Measurements from ENCODE around the gene DAZL. TPM values are rescaled to one million over a fixed set of nuclear protein-coding genes. Genes with fewer than 3 reads are reported as not detected.

The DAZL gene
- total RNA-seq, 1 donor from 2014 or later = not detected

- H3K36me3 Mint-ChIP-seq (ENCODE audit: unreplicated experiment) = no peaks in the 10 kb centered on the region
- H3K9me3 Mint-ChIP-seq (ENCODE audit: unreplicated experiment) = peaks cover 8% of the 10 kb centered on the region
- no peaks in the 10 kb centered on the region for H3K4me1 Mint-ChIP-seq (ENCODE audit: unreplicated experiment)
- H3K27me3 Mint-ChIP-seq (ENCODE audit: unreplicated experiment) = peaks cover 75% of the 10 kb centered on the region
- no peak overlapping the region for H3K27ac Mint-ChIP-seq (ENCODE audit: unreplicated experiment)
- H3K4me3 Mint-ChIP-seq (ENCODE audit: unreplicated experiment) = no peak overlapping the region
- TF ChIP-seq CTCF (IDR thresholded peaks at IDR 0.05) = no peak
- DNase-seq (ENCODE audit: extremely low spot score, unreplicated experiment) = no peak
These were observed 36.7 kb downstream of the DAZL start for GRCh38 chr3:16568532-16568931.

GRCh38 chr3:16568115-16568514, 37.1 kb downstream of the DAZL start:
- DNase-seq (ENCODE audit: extremely low spot score, unreplicated experiment) = no peak
- Mint-ChIP-seq H3K4me1 (ENCODE audit: unreplicated experiment) (no peaks in the 10 kb centered on the region), H3K9me3 (ENCODE audit: unreplicated experiment) (peaks cover 11% of the 10 kb centered on the region), H3K36me3 (ENCODE audit: unreplicated experiment) (no peaks in the 10 kb centered on the region), H3K27me3 (ENCODE audit: unreplicated experiment) (peaks cover 70% of the 10 kb centered on the region), H3K4me3 (ENCODE audit: unreplicated experiment) (no peak overlapping the region), H3K27ac (ENCODE audit: unreplicated experiment) (no peak overlapping the region)
- no peak for TF ChIP-seq CTCF (IDR thresholded peaks at IDR 0.05)

- TF ChIP-seq CTCF (IDR thresholded peaks at IDR 0.05) = no peak
- peaks cover 55% of the 10 kb centered on the region for H3K27me3 Mint-ChIP-seq (ENCODE audit: unreplicated experiment)
- no peak for DNase-seq (ENCODE audit: extremely low spot score, unreplicated experiment)
- H3K36me3 Mint-ChIP-seq (ENCODE audit: unreplicated experiment) = no peaks in the 10 kb centered on the region
- H3K4me1 Mint-ChIP-seq (ENCODE audit: unreplicated experiment) = no peaks in the 10 kb centered on the region
- peaks cover 15% of the 10 kb centered on the region for H3K9me3 Mint-ChIP-seq (ENCODE audit: unreplicated experiment)
- H3K27ac Mint-ChIP-seq (ENCODE audit: unreplicated experiment) = no peak overlapping the region
- no peak overlapping the region for H3K4me3 Mint-ChIP-seq (ENCODE audit: unreplicated experiment)
These were observed 45.4 kb downstream of the DAZL start for GRCh38 chr3:16559653-16560365.

- peaks cover 56% of the 10 kb centered on the region for H3K27me3 Mint-ChIP-seq (ENCODE audit: unreplicated experiment)
- TF ChIP-seq CTCF (IDR thresholded peaks at IDR 0.05) = no peak
- no peaks in the 10 kb centered on the region for H3K36me3 Mint-ChIP-seq (ENCODE audit: unreplicated experiment)
- no peak for DNase-seq (ENCODE audit: extremely low spot score, unreplicated experiment)
- H3K4me1 Mint-ChIP-seq (ENCODE audit: unreplicated experiment) = peaks cover 13% of the 10 kb centered on the region
- H3K27ac Mint-ChIP-seq (ENCODE audit: unreplicated experiment) = no peak overlapping the region
- no peak overlapping the region for H3K4me3 Mint-ChIP-seq (ENCODE audit: unreplicated experiment)
- H3K9me3 Mint-ChIP-seq (ENCODE audit: unreplicated experiment) = no peaks in the 10 kb centered on the region
These were observed 51.1 kb downstream of the DAZL start for GRCh38 chr3:16554126-16554525.

GRCh38 chr3:16552757-16553156, 52.5 kb downstream of the DAZL start:
- Mint-ChIP-seq H3K27me3 (ENCODE audit: unreplicated experiment) (peaks cover 48% of the 10 kb centered on the region), H3K27ac (ENCODE audit: unreplicated experiment) (no peak overlapping the region), H3K4me1 (ENCODE audit: unreplicated experiment) (peaks cover 14% of the 10 kb centered on the region), H3K36me3 (ENCODE audit: unreplicated experiment) (no peaks in the 10 kb centered on the region), H3K9me3 (ENCODE audit: unreplicated experiment) (peaks cover 3% of the 10 kb centered on the region), H3K4me3 (ENCODE audit: unreplicated experiment) (no peak overlapping the region)
- no peak for DNase-seq (ENCODE audit: extremely low spot score, unreplicated experiment)
- no peak for TF ChIP-seq CTCF (IDR thresholded peaks at IDR 0.05)

Measured in osteocyte (in vitro differentiated cells).